ENCODE results near the gene BCL11B.

GRCh38 chr14:99175331-99176155 lies 96.5 kb downstream of the BCL11B start:
- no peak for TF ChIP-seq CTCF (IDR thresholded peaks at IDR 0.05)
- TF ChIP-seq EZH2 (IDR thresholded peaks at IDR 0.05; ENCODE audit: borderline replicate concordance, insufficient read depth, low read depth, low read length, poor library complexity, severe bottlenecking) = no peak
